Upper lobe of right lung (tissue), 1 donor: ENCODE measurements around the gene FARSB. TPM values are rescaled to one million over a fixed set of nuclear protein-coding genes. Genes with fewer than 3 reads are reported as not detected.

Experiments
- ATAC-seq: fragments of 200-7000 bp; cut with Tn5 transposase; one replicate; pipeline ENCODE4 v1.9.1; 2020; ENCODE audit warnings: mild to moderate bottlenecking, moderate library complexity
- DNase-seq: peaks from one replicate; pipeline ENCODE4 v3.0.0-alpha.2; 2020
- H3K27ac ChIP-seq: fragments of 200-600 bp; one replicate; pipeline ENCODE4 v1.8.0; 2022
- H3K27me3 ChIP-seq: fragments of 200-600 bp; one replicate; pipeline ENCODE4 v1.8.0; 2022; ENCODE audit warnings: mild to moderate bottlenecking
- H3K36me3 ChIP-seq: fragments of 200-600 bp; one replicate; pipeline ENCODE4 v1.8.0; 2022
- H3K4me1 ChIP-seq: fragments of 200-600 bp; one replicate; pipeline ENCODE4 v1.8.0; 2022
- H3K4me3 ChIP-seq: fragments of 200-600 bp; one replicate; pipeline ENCODE4 v1.8.0; 2022; ENCODE audit warnings: mild to moderate bottlenecking
- H3K9me3 ChIP-seq: fragments of 200-600 bp; one replicate; pipeline ENCODE4 v1.8.0; 2022
- CTCF ChIP-seq: fragments of 200-600 bp; IDR thresholded peaks from one replicate; pipeline ENCODE4 v1.8.0; 2022; ENCODE audit warnings: antibody characterized with exemption
- intact Hi-C: fragments of 100-400 bp; cut with DNase I; formaldehyde crosslinking; loops from one replicate; pipeline ENCODE4 v1.11.0; 2022
- total RNA-seq: library from RNA; stranded (reverse); fragmentation: NEBNext Ultra II Directional; extraction: Animal tissue kit (Norgen Biotek cat#: 25700); gene quantifications from one replicate; pipeline ENCODE4 v1.2.1, GENCODE V29; 2021
- donor health status: DM: no; HTN: yes; CAD: no; lungs with severe emphysema.

FARSB gene
- total RNA-seq, 1 donor from 2014 or later = 12.0 TPM

DNA sequence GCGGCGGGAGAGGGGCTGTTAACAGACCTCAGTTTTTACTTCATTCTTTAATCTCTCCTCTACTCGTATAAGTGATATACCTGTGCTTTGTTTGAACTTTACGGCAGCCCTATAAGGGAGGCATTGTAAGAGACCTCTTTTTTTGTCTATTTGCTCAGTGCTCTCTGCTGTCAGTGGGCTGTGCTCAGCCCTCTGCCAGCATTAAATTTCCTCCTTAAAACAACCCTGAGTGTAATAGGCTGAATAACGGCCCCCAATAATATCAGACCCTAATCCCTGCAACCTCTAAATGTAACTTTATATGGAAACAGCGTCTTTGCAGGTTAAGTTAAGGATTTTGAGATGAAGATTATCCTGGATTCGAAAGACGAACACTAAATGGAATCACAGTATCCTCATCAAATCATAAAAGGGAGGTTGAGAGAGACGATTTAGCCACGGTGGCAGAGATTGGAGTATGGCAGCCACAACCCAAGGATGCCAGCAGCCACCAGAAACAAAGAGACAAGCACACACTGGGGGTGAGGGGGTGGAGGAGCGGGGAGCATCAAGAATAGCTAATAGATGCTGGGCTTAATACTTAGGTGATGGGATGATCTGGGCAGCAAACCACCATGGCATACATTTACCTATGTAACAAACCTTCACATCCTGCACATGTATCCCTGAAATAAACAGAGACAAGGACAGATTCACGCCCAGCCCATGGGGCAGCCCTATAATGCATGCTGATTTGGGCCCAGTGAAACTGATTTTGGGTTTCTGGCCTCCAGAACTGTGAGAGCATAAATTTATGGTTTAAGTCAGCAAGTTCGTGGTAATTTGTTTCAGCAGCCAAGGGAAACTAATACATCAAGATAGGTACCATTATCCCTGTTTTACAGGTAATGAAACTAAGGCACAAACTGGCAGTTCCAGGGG, 894 bp upstream of the FARSB start:
- Histone ChIP-seq H3K27me3 (no peaks in the 10 kb centered on the region), H3K27ac (peak overlapping the region; percentile 97), H3K36me3 (no peaks in the 10 kb centered on the region), H3K9me3 (no peaks in the 10 kb centered on the region), H3K4me1 (peaks cover 14% of the 10 kb centered on the region), H3K4me3 (peak overlapping the region; percentile 81)
- no peak for TF ChIP-seq CTCF
- DNase-seq (no peak), ATAC-seq (no peak)
- intact Hi-C loops = no loop called here

GRCh38 chr2:222653280-222653679, 2.6 kb downstream of the FARSB start:
- Histone ChIP-seq H3K27ac (no peak overlapping the region), H3K4me1 (peaks cover 14% of the 10 kb centered on the region), H3K4me3 (no peak overlapping the region), H3K36me3 (peaks cover 2% of the 10 kb centered on the region), H3K27me3 (no peaks in the 10 kb centered on the region), H3K9me3 (no peaks in the 10 kb centered on the region)
- intact Hi-C loops = no loop called here
- TF ChIP-seq CTCF = no peak
- ATAC-seq = no peak
- DNase-seq = no peak

DNA sequence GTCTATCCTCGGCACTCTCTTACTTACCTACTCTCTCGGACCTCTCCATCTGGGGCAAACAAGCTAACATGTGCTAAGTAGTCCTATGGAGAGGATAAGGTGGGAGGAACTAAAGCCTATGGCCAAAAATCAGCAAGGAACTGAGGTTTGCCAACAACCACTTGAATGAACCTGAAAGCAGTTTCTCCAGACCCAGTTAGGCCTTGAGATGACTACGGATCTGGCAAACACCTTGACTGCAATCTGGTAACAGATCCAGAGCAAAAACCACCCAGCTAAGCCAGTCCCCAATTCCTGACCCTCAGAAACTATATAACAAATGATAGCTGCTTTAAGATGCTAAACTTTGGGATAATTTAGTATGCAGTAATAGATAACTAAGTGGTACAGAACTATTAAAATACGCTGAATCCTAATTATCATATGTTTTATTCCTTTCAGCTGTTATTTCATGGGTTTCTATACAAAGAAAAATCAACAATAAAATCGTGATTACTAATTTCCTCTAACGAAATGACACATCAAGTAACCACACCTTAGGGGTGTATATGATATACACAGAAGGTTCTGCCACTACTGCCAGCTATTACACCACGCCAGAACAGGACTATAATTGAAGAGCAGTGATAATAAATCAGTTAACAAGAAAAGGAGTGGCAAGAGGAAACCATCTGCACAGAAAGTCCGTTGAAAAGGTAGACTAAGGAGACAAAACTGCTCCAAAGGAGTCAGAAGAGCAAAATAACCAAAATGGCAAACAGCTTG, 3.2 kb downstream of the FARSB start:
- intact Hi-C loops = no loop called here
- no peak for TF ChIP-seq CTCF
- H3K4me3 ChIP-seq = no peak overlapping the region
- no peaks in the 10 kb centered on the region for H3K27me3 ChIP-seq
- ATAC-seq = no peak
- no peak overlapping the region for H3K27ac ChIP-seq
- peaks cover 7% of the 10 kb centered on the region for H3K36me3 ChIP-seq
- peaks cover 14% of the 10 kb centered on the region for H3K4me1 ChIP-seq
- no peak for DNase-seq
- no peaks in the 10 kb centered on the region for H3K9me3 ChIP-seq

- intact Hi-C loops = no loop called here
- no peak overlapping the region for H3K27ac ChIP-seq
Measured at GRCh38 chr2:222651718-222652418, 4.0 kb downstream of the FARSB start.

More at GRCh38 chr2:222651718-222652418, 4.0 kb downstream of the FARSB start:
- no peaks in the 10 kb centered on the region for H3K9me3 ChIP-seq
- peaks cover 14% of the 10 kb centered on the region for H3K4me1 ChIP-seq
- no peak for ATAC-seq
- H3K27me3 ChIP-seq = no peaks in the 10 kb centered on the region
- no peak overlapping the region for H3K4me3 ChIP-seq
- H3K36me3 ChIP-seq = peaks cover 15% of the 10 kb centered on the region
- TF ChIP-seq CTCF = no peak
- no peak for DNase-seq
